WI38 (cell line): ENCODE data around the gene TMEM184A.

Source experiments
- H3K4me3 ChIP-seq: 2 replicates; pipeline ENCODE4 v1.5.1; 2011; ENCODE audit warnings: low read depth, mild to moderate bottlenecking, control low read depth, low read length
- CTCF ChIP-seq: IDR thresholded peaks from 2 replicates; pipeline ENCODE4 v1.5.1; 2012; ENCODE audit warnings: low read depth, mild to moderate bottlenecking, control low read depth, low read length

Gene TMEM184A

DNA sequence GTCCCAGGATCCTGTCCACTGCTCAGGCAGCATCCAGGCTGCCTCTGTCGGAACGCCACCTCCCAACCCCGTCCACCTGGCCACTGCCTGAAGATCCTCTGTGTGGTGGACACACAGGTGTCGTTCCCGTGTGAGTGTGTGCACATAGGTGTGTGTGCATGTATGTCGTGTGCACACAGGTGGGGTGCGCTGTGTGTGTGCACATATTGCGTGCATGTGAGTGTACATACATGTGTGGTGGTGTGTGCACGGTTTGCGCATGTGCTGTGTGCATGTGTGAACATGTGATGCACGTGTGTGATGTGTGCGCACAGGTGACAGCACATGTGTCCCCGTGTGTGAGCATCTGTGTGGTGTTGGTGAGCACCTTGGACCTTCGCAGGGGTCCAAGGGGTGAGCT, 7.1 kb downstream of the TMEM184A start:
- H3K4me3 ChIP-seq, result no peak overlapping the region
- TF ChIP-seq CTCF, result no peak

DNA sequence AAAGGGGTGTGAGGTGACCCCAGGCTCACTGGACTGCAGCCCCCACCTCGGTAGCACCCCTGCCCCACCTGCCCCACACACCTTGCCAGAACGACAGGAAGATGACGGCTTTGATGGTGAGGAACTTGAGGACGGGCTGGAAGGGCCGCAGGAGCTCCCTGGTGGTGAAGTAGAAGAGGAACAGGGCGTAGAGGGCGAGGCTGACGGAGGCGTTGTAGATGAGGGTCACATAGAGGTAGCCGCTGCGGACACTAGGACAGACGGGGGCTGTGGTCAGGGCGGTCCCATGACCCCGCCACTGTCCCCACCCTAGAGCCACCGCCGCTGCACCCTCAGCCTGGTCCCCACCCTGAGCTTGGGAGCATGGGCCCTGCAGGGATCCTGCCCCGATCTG, 7.6 kb downstream of the TMEM184A start:
- TF ChIP-seq CTCF, result no peak
- no peak overlapping the region for H3K4me3 ChIP-seq

GRCh38 chr7:1547777-1548437, 8.1 kb downstream of the TMEM184A start:
- H3K4me3 ChIP-seq, result no peak overlapping the region
- TF ChIP-seq CTCF, result no peak

GRCh38 chr7:1546909-1547776, 8.9 kb downstream of the TMEM184A start:
- no peak overlapping the region for H3K4me3 ChIP-seq
- no peak for TF ChIP-seq CTCF

- no peak overlapping the region for H3K4me3 ChIP-seq
- TF ChIP-seq CTCF, result no peak
These were observed 9.6 kb downstream of the TMEM184A start for GRCh38 chr7:1546274-1546908.

DNA sequence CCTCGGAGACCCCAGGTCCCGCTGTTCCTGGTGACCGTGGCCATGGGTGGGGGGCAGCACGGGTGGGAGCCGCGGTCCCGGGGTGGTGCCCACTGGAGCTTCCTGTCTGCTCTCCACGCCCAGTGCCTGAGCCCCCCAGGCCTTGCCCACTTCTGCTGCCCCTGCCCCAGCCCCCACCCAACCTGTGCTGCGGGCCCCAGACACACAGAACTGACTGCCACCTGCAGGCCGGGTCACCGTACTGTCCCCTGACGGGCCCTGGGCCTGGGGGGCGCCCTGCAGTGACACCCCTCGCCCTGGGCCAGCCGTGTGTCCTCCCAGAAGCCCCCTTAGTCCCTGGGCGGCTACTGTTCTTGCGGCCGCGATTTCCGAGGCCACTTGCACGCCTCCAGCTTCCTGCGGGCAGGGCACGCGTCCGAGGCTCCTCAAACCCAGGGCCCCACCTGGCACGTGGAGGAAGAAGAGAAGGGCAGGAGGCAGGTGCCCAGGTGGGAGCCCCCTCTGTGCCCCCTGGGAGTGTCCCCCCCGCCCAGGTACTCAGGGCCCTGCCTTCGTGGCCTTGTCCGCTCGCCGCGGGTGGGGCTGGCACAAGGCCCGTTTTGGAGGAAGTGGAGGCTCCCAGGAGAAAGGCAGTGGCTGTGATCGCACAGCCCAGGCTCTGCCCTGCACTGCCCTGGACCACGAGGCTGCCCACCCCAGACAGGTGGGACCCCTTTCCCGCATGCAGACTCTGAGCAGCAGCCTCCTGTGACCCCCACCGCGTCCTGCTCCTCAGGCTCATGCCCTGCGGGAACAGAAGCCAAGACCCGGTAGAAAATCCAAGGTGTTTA, 10.4 kb downstream of the TMEM184A start:
- TF ChIP-seq CTCF, result no peak
- no peak overlapping the region for H3K4me3 ChIP-seq
